ENCODE measurements around the gene TMC6.

The TMC6 gene

DNA sequence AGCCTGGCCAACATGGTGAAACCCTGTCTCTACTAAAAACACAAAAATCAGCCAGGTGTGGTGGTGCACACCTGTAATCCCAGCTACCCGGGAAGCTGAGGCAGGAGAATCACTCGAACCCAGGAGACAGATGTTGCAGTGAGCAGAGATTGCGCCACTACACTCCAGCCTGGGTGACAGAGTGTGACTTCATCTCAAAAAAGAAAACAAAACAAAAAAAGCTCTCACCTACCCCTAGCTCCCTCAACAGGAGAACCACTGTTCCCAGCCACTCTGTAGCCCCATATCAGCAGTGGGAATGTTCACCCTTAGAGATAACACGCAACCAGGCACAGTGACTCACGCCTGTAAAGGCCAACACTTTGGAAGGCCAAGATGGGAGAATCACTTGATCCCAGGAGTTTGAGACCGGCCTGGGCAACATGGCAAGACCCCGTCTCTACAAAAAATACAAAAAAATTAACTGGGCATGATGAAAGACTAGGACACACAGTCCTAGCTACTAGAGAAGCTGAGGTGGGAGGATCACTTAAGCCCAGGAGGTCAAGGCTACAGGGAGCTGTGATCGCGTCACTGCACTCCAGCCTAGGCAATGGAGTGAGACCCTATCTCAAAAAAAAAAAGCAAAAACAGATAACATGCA, 7.4 kb upstream of the TMC6 start:
- no peak for DNase-seq (ENCODE audit: low read depth in 2 of 2)

DNA sequence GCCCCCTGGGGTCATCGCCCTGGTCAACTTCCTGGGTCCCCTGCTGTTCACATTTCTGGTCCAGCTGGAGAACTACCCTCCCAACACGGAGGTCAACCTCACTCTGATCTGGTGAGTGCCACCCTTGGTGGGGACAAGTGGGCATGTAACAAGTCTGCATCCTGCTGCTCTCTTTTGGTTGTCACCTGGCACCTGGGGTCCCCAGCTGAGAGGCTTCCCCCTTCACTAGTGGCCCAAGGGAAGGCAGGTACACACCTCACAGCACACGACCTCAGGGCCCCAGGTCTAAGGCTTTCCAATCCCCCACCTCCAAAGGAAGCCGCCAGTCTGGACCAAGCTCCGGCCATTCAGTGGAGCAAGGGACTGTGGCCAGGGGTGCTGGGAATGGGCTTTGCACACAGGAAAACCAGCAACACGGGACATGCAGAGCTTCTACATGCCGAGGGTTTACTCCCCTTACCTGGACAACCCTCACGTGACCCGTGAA, 6.4 kb upstream of the TMC6 start:
- DNase-seq (ENCODE audit: low read depth in 2 of 2), result no peak

DNA sequence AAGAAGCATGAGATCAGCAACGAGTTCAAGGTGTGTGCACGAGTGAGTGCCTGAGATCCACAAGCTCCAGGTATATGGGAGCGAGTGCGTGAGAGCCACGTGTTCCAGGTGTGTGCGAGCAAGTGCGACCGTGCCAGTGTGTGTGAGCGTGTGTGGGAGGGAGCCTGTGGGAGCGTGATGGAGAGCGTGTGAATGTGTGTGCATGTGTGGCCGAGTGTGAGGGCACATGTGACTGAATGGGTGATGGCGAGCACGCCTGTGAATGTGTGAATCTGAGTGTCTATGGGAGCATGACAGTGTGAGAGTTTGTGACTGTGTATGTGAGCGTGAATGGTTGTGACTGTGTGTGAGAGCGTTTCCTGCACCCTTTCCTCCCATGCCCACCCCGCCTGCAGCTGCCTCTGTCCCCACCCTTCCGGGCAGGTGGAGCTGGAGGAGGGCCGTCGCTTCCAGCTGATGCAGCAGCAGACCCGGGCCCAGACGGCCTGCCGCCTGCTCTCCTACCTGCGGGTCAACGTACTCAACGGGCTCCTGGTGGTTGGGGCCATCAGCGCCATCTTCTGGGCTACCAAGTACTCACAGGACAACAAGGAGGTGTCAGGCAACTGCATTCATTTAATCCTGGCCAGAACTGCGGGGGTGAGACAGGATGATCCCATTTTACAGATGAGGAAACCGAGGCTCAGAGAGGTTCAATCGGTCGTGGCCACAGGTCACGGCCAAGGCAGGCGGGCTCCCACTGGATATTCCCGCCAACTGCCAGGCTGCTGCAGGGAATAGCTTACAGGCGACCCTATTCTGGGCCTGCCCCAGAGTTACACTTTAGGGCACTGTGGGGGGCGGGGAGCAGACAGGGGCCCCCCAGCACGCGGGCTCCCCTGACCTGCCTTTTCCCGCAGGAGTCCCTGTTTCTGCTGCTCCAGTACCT, 5.7 kb upstream of the TMC6 start:
- no peak for DNase-seq (ENCODE audit: low read depth in 2 of 2)

DNA sequence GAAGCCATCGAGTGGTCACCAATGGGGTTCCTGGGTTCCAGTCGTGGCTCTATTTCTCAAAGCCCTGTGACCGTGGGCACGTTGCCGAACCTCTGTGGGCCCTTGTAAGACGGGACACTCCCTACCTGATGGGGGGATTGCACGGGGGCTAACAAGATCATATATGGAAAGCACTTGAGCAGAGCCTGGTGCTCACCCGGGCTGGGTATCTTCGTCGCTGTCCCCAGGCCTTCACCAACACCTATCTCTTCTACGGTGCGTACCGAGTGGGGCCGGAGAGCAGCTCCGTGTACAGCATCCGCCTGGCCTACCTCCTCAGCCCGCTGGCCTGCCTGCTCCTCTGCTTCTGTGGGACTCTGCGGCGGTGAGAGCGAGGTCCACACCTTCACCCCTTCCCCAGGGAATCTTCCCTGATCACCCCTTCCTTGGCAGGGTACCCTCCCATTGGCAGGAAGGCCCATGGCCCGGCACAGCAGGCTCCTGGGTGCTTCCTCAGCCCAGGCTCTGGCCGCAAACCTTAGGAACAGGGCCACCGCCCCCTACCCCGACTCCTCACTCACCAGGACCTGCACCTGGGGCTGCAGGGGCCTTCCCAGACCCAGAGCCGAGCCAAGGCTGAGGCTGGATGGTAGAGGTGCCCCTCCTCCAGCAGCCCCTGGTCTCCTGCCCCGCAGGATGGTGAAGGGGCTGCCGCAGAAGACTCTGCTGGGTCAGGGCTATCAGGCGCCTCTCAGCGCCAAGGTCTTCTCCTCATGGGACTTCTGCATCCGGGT, 4.8 kb upstream of the TMC6 start:
- DNase-seq (ENCODE audit: low read depth in 2 of 2), result no peak

DNA sequence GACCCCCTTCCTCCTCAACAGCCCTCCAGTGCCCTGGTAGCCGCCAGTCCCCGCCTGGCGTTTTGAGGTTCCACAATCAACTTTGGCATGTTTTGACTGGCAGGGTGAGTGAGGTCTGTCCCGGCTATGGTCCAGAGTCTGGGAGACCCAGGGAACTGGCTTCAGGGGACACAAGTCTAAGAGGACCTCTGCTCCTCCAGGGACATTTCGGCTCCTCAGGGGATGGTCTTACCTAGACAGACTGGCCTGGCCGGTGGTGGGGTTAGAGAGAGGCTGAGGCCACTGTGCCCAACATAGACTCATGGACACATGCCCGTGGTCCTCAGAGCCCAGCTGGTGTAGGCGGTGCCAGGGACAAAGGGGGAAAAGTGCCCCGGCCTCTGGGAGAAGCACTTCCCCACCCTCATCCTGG, 4.2 kb upstream of the TMC6 start:
- no peak for DNase-seq (ENCODE audit: low read depth in 2 of 2)

DNA sequence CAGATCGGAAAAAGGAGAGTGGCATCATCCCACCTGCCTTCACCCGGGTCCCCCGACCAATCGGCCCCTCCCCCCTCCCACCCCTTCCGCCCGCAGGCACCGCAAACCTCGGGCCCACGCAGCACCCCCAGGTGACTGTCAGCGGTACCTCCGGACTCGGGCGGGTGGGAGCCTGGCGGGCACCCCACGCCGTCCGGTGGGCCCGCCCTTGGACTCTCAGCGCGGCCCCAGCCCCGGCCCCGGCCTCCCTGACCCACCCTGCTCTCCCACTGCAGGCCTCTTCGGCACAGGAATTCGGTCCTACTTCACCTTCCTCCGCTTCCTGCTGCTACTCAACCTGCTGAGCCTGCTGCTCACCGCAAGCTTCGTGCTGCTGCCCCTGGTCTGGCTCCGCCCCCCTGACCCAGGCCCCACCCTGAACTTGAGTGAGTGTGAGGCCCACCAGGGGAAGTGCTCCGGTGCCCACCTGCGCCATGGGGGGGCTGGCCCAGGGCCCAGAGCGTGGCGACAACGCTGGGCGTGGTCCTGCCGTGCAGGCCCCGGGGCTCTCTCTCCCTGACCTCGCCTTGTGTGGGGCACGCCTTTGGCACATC, 3.6 kb upstream of the TMC6 start:
- DNase-seq (ENCODE audit: low read depth in 2 of 2), result no peak

DNA sequence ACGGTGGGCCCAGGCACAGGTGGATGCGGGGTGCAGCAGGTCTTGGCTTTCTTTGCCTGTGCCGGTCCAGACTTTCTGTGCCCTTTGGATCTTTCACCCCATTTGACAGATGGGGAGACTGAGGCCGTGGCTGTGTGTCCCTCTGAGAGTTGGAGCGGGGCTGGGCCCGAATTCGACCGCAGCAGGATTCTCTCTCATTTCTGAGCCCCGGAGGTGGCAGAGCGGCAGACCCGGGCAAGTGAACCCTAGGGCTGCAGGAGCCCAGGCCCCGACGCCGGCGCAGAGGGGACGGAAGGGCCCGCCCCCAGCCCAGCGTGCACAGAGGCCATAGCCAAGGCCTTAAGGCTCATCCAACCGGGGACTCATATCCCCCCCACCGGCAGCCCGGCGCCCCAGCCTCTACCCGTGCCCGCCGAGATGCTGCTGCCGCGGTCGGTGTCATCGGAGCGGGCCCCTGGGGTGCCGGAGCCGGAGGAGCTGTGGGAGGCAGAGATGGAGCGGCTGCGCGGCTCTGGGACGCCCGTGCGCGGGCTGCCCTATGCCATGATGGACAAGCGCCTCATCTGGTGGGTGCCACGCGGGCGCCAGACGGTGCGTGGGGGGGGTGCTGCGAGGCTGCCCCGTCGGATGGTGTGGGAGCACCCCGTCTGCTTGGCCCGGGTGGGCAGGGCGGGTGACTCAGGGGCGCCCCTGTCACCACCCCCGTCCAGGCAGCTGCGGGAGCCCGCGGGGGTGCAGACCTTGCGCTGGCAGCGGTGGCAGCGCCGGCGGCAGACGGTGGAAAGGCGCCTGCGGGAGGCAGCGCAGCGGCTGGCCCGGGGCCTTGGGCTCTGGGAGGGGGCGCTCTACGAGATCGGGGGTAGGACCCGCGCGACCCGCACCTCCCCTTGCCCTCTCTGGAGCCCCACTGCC, 2.9 kb upstream of the TMC6 start:
- DNase-seq (ENCODE audit: low read depth in 2 of 2), result no peak

DNA sequence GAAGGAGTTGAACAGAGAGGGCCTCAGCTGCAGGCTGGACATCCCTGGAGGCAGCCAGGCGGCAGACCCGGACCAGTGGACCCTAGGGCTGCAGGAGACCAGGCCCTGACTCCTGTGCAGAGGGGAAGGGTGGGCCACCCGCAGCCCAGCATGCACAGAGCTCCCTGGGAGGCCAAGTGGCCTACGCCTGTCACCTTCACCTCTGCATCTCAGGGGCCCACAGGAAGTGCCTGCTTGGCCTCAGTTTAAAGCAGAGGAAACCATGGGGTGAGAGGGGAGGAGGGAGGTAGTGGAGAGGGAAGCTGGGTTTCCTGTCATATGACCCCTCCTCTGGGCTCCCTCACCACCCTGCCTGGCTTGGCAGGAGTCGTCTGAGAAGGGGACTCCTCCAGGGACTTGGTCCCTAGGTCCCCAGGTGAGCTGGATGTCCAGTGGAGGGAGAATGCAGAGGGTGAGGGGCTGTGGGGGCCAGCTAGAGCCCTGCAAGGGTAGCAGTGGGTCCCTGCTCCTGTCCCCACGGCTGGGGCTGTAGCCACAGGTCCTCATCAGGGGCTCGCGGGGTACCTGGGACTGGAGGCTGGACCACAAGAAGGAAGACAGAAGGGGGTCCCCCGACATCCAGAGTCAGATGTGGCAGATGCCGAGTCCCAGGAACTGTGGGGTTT, 2.0 kb upstream of the TMC6 start, which contains the start of gene TMC8:
TSS of gene TMC8 (plus strand) at position 335 of the 665 bp plus-strand sequence. CDS start 818 bp downstream, outside the sequence.
- DNase-seq (ENCODE audit: low read depth in 2 of 2), result no peak

DNA sequence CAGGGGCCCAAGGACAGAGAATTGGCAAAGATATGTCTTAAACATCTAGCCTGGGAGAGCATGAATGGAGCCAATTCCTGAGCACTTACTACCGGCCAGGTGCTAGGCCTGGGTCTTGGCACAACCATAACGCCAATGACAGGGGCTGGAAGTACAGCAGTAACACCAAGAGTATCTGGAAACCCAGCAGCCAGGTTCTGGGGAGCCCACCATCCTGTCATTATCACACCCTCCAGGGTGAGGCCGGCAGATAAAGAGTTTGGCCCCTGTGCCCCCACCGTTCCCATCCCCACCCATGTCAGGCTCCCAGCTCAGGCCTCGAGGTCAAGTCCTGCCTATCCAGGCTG, 1.5 kb upstream of the TMC6 start:
- DNase-seq (ENCODE audit: low read depth in 2 of 2), result no peak

DNA sequence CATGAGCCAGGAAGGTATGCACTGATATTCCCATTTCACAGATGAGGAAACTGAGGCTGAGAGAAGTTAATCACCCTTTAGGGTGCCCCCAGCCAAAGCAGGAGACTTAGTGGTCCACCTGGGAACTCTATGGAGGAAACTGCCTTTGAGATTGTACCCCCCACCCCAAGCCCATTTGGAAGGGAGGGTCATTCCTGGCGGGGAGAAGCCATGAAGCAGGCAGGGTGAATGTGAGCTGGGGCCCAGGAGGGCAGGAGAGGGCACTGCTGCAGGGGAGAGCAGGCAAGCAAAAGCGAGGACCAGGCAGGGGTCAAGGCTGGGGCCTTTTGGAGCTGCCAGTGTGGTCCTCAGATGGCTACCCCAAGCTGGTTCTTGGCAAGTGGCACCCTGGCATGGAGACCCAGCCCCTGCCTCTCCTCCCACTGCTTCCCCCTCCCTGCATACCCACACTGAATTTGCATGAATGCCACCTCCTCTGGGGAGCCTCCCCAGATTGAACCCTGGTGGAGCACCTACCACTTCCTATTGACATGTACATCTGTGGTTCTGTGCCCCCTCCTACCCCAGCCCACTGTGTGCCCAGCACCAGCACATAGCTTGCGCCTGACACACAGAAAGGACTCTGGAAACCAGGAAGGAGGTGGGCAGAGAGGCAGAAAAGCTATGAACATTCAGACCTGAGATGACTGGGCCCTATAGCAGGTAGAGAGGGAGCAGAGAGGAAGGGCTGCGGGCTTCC, 965 bp upstream of the TMC6 start:
- DNase-seq (ENCODE audit: low read depth in 2 of 2), result no peak

DNA sequence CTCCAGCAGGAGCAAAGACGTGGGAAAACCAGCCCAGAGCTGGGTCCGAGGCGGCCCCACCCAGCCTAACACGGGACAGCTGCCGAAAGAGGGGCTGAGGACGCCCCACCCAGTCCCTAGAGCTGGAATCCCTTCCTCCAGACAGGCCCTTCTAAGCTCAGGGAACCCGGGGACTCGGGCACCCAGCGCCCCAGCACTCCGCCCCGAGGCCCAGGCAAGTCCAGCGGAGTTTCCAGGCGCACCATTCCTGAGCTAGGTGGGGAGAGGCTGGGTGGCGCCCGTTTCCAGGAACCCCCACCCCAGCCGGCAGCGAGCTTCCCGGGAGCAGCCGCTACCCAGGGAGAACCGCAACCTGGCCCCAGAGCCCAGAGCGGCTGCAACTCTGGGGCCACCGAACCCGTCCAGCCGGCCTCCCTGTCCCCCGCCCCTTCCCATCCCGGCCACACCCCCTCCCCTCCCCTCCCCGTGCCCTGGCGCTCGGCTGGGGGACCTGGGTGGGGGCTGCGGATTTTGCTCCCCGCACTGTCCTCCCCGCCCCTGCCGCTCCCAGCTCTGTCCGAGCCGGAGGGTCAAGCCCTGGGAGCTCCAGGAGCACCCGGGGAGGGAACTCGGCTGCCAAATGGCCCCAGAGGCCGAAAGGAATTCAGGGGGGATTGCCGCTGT, 536 bp downstream of the TMC6 start:
- DNase-seq (ENCODE audit: low read depth in 2 of 2), result no peak

DNA sequence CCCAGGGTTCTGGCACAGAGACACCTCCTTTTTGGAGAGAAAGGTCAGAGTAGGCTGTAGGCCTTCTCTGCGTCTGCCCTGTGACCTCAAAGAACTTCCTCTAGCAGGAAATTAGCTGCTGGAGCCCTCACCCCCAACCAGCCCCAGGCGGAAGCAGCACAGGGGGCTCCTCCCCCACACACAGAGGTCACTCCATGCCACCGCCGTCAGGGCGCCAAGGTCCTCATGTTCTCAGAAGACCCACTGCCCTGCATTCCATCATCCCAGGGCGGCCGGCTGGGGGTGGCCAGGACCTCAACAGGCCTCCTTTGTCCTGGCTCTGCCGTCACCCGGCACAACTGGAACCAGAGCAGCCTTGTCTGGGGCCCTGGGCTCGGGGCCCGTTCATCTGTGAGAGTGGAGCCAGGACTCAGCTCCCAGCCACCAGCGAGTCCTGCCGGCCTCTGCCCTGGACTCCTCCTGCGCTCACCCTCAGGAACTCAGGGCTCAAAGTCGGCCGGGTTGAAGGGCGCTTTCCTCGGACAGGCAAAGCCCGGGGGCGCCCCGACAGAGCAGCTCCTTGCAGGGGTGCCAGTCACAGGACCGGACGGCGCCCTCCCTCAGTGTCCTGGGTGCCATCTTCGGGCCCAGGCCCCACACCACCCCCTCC, 1.2 kb downstream of the TMC6 start:
- DNase-seq (ENCODE audit: low read depth in 2 of 2), result no peak

DNA sequence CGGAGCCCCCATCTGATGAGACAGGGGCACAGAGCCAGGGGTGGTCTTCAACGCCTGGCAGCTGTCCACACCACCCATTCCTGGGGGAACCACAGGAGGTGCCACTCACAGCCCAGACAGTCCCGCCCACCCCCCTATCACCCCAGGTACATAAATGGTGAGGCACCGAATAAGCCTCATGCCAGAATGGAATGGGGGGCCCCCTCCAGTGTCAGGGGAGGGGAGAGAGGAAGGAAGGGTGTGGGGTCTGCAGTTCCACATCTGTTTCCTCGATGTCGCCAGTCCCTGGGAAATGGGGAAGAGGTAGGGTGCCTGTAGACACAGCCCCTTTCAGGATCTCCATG, 1.7 kb downstream of the TMC6 start:
- DNase-seq (ENCODE audit: low read depth in 2 of 2), result no peak

DNA sequence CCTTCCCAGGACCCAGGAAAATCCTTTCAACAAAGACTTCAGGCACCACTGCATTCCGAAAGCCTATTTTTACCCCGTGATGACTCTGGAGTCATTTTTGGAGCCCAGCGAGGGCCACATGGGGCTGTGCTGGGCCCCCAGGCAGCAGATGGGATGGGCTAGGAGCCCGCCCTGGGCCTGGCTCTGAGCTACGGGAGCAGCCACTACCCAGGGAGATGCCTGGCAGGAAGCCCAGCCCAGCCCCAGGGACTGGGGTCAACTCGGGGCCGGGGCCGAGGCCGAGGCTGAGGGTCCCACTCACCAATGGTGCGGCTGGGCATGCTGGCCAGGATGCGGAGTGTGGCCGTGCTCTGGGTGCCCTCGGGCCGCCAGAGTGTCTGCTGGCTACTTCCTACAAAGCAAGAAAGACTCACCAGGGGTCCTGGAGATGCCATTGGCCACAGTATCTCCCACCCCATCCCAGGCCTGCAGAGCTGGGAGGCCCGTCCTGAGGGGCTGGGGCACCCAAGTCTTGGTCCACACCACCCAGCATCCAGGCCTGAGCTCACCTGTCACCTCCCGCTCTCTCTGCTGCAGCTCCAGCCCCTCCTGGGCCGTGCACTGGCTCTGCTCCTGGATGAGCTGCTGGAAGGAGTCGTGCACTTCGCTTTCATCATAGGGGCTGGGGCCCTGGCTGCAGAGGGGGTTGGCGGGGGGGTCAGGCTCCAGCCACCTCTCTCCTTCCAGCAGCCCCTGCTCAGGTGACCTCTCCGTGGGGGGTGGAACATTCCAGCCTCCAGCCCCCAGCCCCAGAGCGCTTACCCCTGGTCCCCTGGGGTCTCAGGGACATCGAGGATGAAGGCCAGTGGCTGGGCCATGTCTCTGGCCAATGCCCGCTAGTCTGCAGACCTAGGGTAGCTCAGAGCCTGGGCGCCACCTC, 2.3 kb downstream of the TMC6 start:
- DNase-seq (ENCODE audit: low read depth in 2 of 2), result no peak

DNA sequence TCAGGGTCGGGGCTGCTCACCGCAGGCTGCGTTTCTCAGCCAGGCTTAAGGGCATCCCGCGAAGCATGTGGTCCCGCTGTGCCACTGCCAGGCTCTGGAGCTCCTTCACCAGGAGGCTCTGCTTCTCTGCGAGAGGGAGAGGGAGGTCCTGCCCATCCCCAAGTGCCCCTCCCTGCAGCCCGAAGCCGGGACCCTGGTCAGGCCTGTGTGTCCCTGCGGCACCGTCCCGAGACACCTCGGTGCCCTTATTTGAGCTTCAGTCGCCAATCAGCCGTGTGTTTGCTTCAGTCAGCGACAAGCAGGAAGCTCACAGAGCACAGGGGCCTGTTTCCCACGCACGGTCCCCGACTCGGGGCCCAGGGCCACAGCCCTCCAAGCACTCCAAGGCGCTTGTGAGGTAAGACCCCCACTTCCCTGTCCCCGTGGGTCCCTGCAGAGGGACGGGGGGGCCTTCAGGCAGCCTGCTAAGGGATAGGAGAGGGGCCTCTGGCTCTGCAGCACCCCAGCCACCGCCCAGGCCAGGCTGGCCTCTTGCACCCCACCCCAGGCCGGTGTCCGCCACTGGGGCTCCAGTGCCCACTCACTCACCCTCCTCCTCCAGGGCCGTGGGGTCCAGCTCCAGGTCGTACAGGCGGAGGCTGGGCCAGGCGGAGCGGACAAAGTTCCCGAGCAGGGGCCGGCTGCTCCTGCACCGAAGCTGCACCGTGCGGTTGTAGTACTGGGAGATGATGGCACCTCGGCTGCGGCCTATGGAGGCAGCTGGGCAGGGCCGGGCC, 3.2 kb downstream of the TMC6 start:
- no peak for DNase-seq (ENCODE audit: low read depth in 2 of 2)

DNA sequence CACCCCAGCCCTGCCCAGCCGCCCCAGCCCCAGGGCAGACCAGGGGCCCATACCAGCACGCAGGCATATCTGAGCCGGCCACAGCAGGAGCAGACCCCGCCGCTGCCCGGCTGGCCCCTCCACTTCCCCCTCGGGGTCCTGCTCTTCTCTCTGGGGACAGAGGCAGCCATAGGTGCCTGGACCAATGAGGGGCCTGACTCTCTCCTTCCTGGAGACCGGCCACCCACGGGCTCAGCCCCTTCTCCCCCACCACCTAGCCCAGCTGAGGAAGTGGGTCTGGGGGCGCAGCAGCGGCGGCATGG, 3.8 kb downstream of the TMC6 start:
- no peak for DNase-seq (ENCODE audit: low read depth in 2 of 2)
